Nephron (organoid): ENCODE measurements around the gene NRAS.

Experiments used
- H3K27ac Mint-ChIP-seq, 3 experiments: 2 replicates each; pipeline ENCODE4 v1.8.0; 2020; ENCODE audit warnings: mixed read lengths in 3 of 3, mild to moderate bottlenecking in 2 of 3, moderate library complexity in 1 of 3
- H3K27me3 Mint-ChIP-seq: 2 replicates; pipeline ENCODE4 v1.8.0; 2021; ENCODE audit warnings: low read depth, mild to moderate bottlenecking, moderate library complexity, mixed read lengths
- H3K36me3 Mint-ChIP-seq: 2 replicates; pipeline ENCODE4 v1.8.0; 2020; ENCODE audit warnings: low read depth, mixed read lengths
- H3K4me1 Mint-ChIP-seq: 2 replicates; pipeline ENCODE4 v1.8.0; 2020; ENCODE audit warnings: mixed read lengths
- H3K4me3 Mint-ChIP-seq, 3 experiments: 2 replicates each; pipeline ENCODE4 v1.8.0; 2020; ENCODE audit warnings: mild to moderate bottlenecking in 3 of 3, mixed read lengths in 3 of 3, moderate library complexity in 2 of 3
- H3K9me3 Mint-ChIP-seq: 2 replicates; pipeline ENCODE4 v1.8.0; 2020; ENCODE audit warnings: mixed read lengths
- TF ChIP-seq, protein P1 (sequence below), 3 experiments: fragments of 200-600 bp; sonication (generic); IDR thresholded peaks; one replicate each; pipeline ENCODE4 v1.5.0; 2021; ENCODE audit warnings: antibody characterized with exemption in 3 of 3; ENCODE audit not compliant: unreplicated experiment in 3 of 3

Gene NRAS

DNA sequence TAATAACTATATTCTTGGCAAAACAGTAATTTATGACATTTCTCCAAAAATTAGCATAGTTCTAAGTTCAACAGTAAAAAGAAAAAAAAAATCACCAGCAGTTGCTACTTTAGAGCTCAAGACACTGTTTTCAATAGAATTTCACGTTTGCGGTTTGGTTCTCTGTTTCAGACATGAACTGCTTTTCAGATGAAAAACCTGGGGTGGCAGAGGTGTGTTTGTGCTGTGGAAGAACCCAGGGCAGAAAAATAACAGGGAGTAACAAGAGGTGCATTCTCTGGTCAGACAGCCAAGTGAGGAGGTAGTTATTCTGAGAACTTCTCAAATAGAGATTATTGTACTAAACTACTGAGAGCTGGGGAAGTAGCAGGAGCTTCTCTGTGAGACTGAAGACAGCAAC lies 9.0 kb downstream of the NRAS start:
- H3K9me3 Mint-ChIP-seq = no peaks in the 10 kb centered on the region
- H3K36me3 Mint-ChIP-seq = peaks cover 44% of the 10 kb centered on the region
- TF ChIP-seq, protein P1, sequence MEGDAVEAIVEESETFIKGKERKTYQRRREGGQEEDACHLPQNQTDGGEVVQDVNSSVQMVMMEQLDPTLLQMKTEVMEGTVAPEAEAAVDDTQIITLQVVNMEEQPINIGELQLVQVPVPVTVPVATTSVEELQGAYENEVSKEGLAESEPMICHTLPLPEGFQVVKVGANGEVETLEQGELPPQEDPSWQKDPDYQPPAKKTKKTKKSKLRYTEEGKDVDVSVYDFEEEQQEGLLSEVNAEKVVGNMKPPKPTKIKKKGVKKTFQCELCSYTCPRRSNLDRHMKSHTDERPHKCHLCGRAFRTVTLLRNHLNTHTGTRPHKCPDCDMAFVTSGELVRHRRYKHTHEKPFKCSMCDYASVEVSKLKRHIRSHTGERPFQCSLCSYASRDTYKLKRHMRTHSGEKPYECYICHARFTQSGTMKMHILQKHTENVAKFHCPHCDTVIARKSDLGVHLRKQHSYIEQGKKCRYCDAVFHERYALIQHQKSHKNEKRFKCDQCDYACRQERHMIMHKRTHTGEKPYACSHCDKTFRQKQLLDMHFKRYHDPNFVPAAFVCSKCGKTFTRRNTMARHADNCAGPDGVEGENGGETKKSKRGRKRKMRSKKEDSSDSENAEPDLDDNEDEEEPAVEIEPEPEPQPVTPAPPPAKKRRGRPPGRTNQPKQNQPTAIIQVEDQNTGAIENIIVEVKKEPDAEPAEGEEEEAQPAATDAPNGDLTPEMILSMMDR (IDR thresholded peaks at IDR 0.05; ENCODE audit: unreplicated experiment in 3 of 3) = no peak
- no peaks in the 10 kb centered on the region for H3K27me3 Mint-ChIP-seq
- H3K27ac Mint-ChIP-seq = no peak overlapping the region
- H3K4me1 Mint-ChIP-seq = peaks cover 20% of the 10 kb centered on the region
- no peak overlapping the region for H3K4me3 Mint-ChIP-seq

DNA sequence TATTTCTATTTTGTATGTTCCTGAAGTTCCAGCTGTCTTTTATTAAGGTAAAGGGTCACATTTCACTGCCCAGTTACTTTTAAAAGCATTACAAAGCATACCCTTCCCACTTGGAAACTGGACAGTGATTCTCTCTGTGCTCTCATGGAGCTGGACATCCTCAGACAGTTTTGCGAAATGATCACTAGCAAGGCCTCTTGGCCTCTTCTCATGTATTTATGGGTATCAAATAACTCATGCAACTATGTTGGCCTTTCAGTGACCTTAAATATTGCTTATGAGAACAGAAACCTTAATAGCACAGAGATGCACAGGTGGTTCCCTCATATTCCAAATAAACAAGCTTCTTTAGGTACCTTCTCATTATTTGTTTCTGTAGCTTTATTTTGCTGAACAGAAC lies 13.3 kb downstream of the NRAS start:
- H3K36me3 Mint-ChIP-seq = peaks cover 16% of the 10 kb centered on the region
- H3K27ac Mint-ChIP-seq = peak overlapping the region in 2 of 3 experiments; percentile 22 to 44
- H3K4me3 Mint-ChIP-seq = no peak overlapping the region
- no peaks in the 10 kb centered on the region for H3K27me3 Mint-ChIP-seq
- no peaks in the 10 kb centered on the region for H3K9me3 Mint-ChIP-seq
- peaks cover 28% of the 10 kb centered on the region for H3K4me1 Mint-ChIP-seq
- TF ChIP-seq, protein P1 (IDR thresholded peaks at IDR 0.05; ENCODE audit: unreplicated experiment in 3 of 3) = no peak

DNA sequence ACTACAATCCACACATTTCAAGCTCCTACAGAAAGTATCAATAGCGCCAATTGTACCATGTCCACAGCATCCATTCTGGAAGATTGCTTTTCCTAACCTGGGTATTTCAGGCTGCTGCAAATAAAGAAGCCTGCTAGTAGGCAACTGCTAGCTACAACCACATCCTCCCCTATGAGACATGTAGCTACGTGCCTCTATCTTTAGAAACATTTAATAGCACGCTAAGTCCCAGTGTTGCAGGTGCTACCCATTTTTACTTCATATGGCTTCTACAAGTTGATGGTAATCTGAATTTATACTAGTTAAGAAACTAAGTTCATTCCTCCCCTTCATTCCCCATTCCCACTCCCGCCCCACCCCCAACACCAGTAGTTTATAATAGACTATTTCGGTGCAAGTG lies 13.8 kb downstream of the NRAS start:
- Mint-ChIP-seq H3K27ac (no peak overlapping the region), H3K4me3 (no peak overlapping the region), H3K9me3 (no peaks in the 10 kb centered on the region), H3K4me1 (peaks cover 28% of the 10 kb centered on the region), H3K27me3 (no peaks in the 10 kb centered on the region), H3K36me3 (peaks cover 13% of the 10 kb centered on the region)
- TF ChIP-seq, protein P1 (IDR thresholded peaks at IDR 0.05; ENCODE audit: unreplicated experiment in 3 of 3) = no peak

DNA sequence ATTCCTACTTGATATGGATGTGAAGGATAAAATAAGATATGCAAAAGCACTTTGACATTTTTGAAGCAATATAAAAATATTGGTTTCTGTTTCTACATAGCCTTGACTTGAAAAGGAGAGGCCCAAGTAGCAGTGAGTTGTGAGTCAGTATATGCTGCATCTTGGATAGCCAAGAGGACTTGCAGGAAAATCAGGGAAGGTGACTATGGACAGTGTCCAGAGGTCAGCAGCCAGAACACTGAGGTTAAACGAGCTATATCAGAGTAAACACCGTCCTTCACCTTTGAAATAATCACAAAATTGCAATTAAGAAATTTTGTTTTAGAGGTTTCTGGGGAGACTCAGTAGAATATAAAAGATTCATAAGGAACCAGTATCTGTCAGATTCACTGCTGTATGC lies 14.6 kb downstream of the NRAS start:
- Mint-ChIP-seq H3K4me3 (no peak overlapping the region), H3K9me3 (no peaks in the 10 kb centered on the region), H3K27me3 (no peaks in the 10 kb centered on the region), H3K36me3 (peaks cover 5% of the 10 kb centered on the region), H3K4me1 (peaks cover 28% of the 10 kb centered on the region), H3K27ac (no peak overlapping the region)
- TF ChIP-seq, protein P1 (IDR thresholded peaks at IDR 0.05; ENCODE audit: unreplicated experiment in 3 of 3) = no peak

DNA sequence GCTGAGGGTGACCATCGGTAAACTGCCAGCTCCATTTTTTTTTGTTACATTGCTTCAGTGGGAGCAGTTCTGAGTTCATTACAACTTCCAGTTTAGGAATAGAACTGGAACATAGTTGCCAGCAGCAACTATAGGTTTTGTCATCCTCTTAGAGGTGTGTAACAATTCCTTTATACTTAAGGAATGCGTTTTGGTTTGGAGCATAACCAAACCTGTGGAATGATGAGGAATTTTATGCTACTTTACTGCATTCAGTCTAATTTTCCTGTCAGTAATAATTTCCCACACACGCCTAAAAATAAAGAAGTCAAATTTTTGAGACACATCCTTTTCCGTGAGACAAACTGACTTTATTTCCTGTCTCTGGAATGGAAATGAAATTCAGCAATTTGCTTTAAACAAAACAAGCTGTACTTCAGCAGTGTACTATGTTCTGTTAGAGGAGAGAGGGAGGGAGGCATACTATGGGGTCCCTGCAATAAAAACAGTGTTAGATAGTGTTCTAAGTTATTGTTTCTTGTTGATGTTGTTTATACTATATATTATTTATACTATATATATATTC lies 16.5 kb downstream of the NRAS start:
- Mint-ChIP-seq H3K27ac (no peak overlapping the region), H3K9me3 (no peaks in the 10 kb centered on the region), H3K4me1 (peaks cover 36% of the 10 kb centered on the region), H3K4me3 (no peak overlapping the region), H3K27me3 (no peaks in the 10 kb centered on the region), H3K36me3 (no peaks in the 10 kb centered on the region)
- TF ChIP-seq, protein P1 (IDR thresholded peaks at IDR 0.05; ENCODE audit: unreplicated experiment in 3 of 3) = no peak

DNA sequence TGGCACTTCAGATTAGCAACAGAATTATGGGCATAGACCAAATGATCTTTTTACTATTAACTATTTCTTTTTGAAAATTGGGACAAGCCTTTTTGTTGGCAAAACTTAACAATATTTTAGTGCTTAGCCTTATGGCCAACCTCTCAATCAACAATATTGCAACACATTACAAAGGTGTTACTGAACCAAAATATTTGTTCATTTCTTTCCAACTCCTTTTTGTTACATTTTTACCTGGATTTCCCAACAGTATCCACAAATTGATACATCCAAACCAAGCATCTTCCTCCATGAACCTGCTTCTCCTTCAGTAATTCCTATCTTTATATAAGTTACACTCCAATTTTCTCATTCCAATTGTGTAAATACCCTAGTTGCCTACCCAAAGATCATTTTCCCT lies 19.8 kb downstream of the NRAS start:
- Mint-ChIP-seq H3K27me3 (no peaks in the 10 kb centered on the region), H3K27ac (no peak overlapping the region), H3K36me3 (no peaks in the 10 kb centered on the region), H3K9me3 (no peaks in the 10 kb centered on the region), H3K4me3 (no peak overlapping the region), H3K4me1 (peaks cover 9% of the 10 kb centered on the region)
- TF ChIP-seq, protein P1 (IDR thresholded peaks at IDR 0.05; ENCODE audit: unreplicated experiment in 3 of 3) = no peak
